H1 (cell line): Measurements from ENCODE around the gene PGBD5. TPM values are rescaled to one million over a fixed set of nuclear protein-coding genes. Genes with fewer than 3 reads are reported as not detected.

Source experiments
- JUND ChIP-seq: IDR thresholded peaks from 2 replicates; pipeline ENCODE4 v1.6.1; 2011; ENCODE audit warnings: mild to moderate bottlenecking, improper control_type of control experiment, low read length
- KDM4A ChIP-seq: IDR thresholded peaks from one replicate; pipeline ENCODE4 v1.7.1; 2012; ENCODE audit warnings: low read depth, mild to moderate bottlenecking, moderate library complexity, low read length, inconsistent platforms; ENCODE audit not compliant: severe bottlenecking
- MAFK ChIP-seq: IDR thresholded peaks from 2 replicates; pipeline ENCODE4 v1.6.1; 2012; ENCODE audit warnings: low read depth, mild to moderate bottlenecking, improper control_type of control experiment, low read length
- SP4 ChIP-seq: IDR thresholded peaks from 2 replicates; pipeline ENCODE4 v1.6.1; 2012; ENCODE audit warnings: low read length, inconsistent platforms
- polyA plus RNA-seq, 7 experiments: library from polyadenylated mRNA; depleted of rRNA in 3 of 7; stranded (reverse) in 5 of 7; unstranded in 2 of 7; fragments of >200 nt in 5 of 7; fragments of 200-250 nt in 2 of 7; gene quantifications; 1 replicate in 5 of 7; 2 replicates in 1 of 7; 4 replicates in 1 of 7; pipeline versions ENCODE4 v1.2.1 to v1.2.3, GENCODE V29; 2011 to 2013; ENCODE audit warnings: missing spikeins in 2 of 7, mixed read lengths in 2 of 7
- total RNA-seq: library from RNA; stranded (reverse); fragmentation: NEBNext Ultra II Directional; extraction: Animal tissue kit (Norgen Biotek cat#: 25700); gene quantifications from 2 replicates; pipeline ENCODE4 v1.2.1, GENCODE V29; 2021

The PGBD5 gene
- total and polyA plus RNA-seq, 2 of the 8 experiments (the other 6 are each of a cell fraction or from before 2014, with no cell fraction given): 16.3 to 18.4 TPM

DNA sequence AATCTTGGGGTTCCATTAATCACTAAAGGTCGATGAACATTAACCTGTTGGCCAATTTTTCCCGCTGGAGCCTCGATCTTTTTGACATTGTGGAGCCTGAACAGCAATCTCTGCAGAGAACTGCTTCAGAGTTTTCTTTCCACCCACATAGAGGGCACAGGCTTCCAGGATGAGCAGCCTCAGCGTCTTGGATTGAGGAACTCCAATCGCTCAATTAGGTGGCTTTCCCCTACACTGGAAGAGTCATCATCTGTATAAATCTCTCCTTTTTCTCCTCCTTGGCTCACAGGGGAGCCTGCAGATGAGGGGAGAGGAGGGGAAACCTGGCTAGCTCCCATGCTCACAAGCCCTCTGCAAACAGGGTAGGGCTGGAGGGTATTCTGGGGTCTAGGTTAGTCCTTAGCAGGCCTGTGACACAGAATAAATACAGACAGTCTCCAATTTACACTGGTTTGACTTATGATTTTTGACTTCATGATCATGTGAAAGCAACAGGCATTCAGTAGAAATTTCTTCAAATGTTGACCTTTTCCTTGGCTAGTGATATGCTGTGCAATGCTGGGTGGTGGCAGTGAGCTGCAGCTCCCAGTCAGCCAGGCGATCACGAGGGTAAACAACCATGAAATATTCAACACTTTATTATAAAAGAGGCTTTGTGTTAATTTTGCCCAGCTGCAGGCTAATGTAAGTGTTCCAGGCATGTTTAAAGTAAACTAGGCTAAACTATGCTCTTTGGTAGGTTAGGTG is 80.8 kb downstream of the PGBD5 start (continued):
- TF ChIP-seq JUND (no peak), MAFK (no peak), SP4 (no peak), KDM4A (no peak)
